Ecto neural progenitor cell (in vitro differentiated cells): Measurements from ENCODE around the gene USP2.

ENCODE experiments used
- DNase-seq: peaks from one replicate; pipeline ENCODE4 v3.0.0-alpha.2; 2018; ENCODE audit warnings: low spot score

The USP2 gene

GRCh38 chr11:119342362-119343130 lies 38.9 kb downstream of the USP2 start:
- DNase-seq: no peak

DNA sequence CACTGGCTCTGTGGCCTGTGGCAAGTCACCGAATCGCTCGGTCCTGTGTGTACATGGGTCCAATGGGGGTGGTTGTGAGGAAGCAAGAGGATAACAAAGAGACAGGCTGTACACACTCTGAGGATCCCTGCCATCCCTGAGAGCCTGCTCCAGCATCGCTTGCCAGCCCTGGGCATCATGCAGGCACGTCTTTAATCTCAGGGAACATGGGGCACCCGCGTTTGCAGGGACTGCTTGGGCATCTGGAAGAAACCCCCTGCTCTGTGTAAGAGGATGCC lies 39.5 kb downstream of the USP2 start:
- DNase-seq: no peak

DNA sequence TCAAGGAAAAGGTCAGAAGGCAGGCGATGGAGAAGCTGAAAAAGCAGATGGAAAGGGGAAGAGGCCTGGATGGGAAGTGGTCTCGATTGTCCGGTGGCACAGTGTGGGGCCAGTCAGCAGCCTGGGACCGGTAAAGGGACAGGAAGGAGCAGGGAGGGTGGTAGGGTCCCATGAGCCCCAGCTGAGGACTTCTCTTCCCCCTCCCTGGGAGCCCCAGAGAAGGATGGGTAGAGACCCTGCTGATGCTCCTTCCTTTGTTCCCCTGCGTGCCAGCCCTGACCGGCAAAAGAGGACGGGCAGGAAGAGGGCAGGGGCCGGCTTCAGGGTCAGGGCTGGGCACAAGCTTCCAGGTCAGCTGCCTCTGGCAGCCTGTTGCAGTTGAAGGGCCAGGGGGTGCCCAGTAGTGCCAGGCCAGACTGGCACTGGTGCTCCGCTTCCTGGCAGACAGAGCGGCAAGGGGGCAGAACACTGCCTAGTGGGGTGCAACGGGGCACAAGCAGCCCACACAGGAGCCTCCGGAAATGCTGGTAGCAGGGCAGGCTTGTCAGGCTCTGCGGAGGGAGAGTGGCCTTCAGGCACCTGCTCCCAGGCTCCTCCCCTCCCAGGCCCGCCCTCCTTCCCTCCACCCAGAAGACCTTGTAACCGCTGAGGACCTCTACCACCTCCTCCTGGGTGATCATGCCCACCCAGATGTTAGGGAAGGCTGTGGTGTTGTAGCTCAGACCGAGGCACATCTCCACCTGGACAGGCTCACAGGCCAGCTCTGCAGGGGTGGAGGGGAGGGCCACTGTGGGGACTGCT lies 40.1 kb downstream of the USP2 start:
- DNase-seq: no peak

DNA sequence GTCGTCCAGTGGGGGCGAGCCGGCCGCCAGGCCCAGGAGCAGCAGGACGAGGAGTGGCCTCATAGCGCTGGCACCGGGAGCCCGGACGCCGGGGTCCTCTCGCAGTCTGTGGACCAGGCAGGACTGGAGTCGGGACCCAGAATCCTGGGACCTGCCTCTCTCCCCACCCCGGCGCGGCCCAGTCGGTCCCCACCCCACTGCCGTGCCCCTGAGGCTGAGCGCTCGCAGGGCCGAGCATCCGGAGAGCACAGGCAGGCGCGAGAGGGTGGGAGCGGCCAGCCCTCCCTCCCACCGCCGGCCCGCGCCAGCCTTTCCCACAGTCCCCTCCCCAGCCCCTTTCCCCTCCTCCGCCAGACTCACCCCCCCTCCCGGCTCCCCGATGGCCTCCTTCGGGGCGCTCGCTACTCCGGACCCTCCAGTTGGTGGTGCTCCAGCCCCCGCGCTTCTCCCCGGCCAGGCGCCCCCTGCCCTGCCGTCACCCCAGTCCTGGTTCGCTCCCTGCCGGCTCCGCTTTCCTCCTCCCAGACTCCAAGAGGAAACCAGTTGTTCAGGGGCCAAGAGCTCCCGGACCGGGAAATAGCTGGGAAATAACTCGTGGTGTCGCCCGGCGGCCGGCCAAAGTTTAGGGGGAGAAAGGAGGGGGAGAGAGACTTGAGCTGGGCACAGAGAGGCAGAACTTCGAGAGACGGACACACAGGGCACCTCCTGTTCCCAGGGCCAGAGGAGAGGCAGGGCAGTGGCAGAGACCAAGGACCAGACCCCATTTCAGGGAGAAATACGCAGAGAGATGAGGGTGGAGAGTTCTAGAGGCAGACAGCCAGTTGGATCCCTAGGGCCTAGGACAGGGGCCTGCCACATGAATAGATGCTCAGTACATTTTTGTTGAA lies 40.9 kb downstream of the USP2 start, which contains the start of gene C1QTNF5:
TSS of gene C1QTNF5 (minus strand) at position 549 of the 887 bp plus-strand sequence. CDS start at position 63, 486 bp downstream.
- DNase-seq: peak; percentile 72

DNA sequence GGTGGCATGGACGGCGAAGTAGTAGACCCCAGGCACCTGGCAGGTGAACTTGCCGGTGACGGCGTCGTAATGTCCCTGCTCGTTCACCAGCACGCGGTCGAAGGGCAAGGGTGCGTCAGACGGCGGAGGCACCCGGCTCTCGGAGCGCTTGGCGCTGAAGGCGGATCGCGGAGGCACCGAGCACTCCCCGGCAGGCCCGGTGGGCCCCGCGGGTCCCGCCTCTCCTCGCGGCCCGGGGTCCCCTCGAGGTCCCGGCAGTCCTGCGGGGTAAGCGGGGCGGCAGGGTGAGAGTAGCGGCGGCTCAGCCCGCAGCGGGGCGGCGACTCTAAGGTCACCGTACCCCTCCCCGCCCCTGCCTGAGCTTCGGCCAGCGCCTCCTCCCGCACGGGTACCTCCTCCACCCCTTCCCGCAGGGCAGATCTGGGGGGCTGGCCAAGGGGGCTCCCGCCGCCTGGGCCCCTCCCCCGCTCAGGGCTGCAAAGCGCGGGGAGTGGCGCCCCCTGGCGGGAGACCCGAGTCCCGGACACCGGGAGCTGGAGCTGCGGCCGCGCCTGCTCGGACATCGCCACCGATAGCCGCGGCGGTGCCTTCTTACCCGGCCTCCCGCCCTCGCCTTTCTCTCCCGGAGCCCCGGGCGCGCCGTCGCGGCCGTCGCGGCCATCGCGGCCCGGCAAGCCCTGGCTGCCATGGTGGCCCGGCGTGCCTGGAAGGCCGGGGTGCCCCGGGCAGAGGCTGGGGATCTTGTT lies 41.7 kb downstream of the USP2 start:
- peak; percentile 93 for DNase-seq

- DNase-seq: no peak
These were observed 42.4 kb downstream of the USP2 start for GRCh38 chr11:119338965-119339588.

DNA sequence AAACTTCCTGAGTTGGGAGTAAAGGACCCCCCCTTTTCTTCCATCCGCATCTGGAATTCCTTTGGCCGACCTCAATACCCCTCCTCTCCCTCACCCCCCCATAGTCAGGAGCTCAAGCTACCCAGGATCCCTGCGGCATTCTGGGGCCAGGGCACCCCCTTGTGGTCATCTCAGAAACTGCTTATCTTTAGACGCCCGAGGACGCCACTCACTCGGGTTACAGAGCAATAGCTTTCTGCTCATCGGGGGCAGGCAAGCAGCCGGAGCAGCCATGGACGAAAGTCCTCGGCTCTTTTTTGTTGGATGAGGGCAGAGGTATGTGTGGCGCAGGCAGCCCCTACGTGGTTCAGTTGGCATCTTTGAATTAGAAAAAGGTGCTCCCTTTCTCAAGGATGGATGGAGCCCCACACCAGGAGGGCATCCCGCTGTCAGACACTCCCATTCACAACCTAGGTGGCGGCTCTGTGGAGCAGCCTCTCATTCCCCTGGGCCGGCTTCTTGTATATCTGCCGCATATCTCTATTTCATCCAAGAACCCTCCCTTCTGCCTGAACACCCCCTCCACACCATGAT lies 43.1 kb downstream of the USP2 start:
- peak; percentile 92 for DNase-seq

GRCh38 chr11:119337581-119338317 lies 43.7 kb downstream of the USP2 start:
- DNase-seq: peak; percentile 87

- DNase-seq: no peak
These were observed 44.6 kb downstream of the USP2 start for GRCh38 chr11:119336744-119337469.

DNA sequence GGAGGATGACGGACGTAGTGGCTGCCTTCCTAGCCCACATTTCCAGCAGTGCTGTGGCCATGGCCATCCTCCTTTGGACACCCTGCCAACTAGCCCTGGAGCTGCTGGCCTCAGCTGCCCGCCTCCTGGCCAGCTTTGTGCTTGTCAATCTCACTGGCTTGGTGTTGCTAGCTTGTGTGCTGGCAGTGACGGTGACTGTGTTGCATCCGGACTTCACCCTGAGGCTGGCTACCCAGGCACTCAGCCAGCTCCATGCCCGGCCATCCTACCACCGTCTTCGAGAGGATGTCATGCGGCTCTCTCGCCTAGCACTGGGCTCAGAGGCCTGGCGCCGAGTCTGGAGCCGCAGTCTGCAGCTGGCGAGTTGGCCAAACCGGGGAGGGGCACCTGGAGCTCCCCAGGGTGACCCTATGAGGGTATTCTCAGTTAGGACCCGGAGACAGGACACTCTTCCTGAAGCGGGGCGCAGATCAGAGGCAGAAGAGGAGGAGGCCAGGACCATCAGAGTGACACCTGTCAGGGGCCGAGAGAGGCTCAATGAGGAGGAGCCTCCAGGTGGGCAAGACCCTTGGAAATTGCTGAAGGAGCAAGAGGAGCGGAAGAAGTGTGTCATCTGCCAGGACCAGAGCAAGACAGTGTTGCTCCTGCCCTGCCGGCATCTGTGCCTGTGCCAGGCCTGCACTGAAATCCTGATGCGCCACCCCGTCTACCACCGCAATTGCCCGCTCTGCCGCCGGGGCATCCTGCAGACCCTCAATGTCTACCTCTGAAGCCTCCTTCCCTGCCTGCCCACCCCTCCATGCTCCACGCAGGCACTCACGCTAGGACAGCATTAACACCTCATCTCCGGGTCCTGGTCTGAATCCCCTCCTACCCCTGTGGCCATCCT lies 45.6 kb downstream of the USP2 start:
- DNase-seq: no peak

GRCh38 chr11:119335091-119335654 lies 46.3 kb downstream of the USP2 start:
- no peak for DNase-seq

DNA sequence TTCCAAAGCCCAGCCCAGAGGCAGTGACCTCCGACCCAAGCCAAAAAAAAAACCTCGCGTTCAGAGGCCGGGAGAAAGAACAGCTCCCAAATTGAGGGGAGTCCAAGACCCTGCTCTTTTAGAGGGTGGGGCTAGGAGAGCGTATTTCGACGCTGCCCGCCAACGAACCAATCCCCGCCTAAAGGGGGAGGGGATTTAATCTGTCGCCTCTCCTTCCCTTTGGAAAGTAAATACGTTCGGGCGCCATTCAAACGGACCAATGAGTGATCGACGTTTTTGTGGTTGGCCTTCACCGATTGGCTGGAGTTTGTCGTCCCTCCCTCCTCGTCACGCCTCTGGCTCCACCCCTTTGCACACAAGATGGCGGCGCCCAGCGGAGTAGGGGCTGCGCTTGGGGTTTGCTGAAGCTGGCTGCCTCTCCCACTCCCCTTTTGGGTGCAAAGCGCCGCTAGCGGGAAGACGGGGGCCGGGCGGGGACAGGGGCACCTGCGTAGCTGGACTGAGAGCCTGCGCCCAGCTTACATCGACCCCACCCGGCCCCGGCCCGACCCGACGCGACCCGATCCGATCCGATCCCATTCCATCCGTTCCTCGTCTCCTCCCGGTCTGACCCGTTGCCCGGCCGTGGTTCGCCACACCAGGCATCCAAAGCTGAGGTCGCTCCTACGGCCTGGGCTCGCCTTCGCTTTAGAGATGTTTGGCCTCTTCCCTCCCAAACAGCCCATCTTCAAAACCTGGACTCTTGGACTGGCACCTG lies 47.1 kb downstream of the USP2 start, which contains the start of gene RNF26:
TSS of gene RNF26 (plus strand) at position 354 of the 757 bp plus-strand sequence. CDS start 596 bp downstream, outside the sequence.
- DNase-seq: peak; percentile 97

DNA sequence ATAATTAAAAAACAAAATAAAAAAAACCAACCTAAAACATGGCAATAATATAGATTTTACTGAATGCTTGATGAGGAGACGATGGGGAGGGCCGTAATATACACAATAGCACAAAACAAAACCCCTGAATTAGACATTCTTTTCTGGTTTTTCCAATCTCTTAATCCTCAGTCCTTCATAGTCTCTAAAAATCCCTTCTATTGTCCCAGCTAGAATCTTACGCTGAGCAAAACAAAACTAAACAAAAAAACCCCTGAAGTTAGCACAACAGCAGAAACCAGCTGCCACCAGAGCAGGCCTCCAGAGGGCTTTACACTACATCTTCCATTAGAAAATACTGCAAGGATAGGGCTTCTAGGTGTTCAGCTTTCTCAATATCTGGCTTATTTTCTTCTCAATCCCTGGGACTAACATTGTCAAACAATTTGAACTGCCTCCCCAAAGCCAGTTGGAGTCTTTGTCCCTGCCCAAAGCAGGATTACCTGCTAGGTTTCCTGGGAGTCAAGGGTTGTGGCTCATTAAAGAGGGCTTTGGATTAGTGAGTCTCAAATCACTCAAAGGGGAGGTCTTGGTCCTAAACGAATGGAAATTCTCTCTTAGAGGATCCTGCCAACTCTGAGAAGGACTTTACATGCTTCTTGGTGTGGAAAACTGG lies 49.3 kb downstream of the USP2 start:
- DNase-seq: no peak

- DNase-seq: no peak
These were observed 51.3 kb downstream of the USP2 start for GRCh38 chr11:119330237-119330636.

GRCh38 chr11:119329320-119329719 lies 52.2 kb downstream of the USP2 start:
- DNase-seq: no peak

DNA sequence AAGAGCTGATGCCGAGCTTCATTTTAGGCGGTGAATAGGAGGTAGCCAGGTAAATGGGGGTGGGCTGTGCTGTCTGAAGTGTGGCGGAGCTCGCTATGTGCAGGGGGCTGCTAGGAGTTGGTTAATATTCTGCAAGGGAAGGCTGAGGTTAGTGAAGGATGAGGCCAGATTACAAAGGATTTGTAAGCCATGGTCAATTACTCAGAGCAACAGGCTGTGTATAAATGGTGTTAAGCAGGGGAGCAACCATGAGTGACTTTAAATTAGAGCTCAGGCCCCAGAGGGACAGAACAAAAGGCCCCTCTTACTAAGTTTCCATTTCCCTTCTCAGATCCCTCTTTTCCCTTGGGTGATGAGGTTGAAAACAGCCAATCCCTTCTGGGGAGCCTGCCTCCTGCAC lies 57.3 kb downstream of the USP2 start:
- peak; percentile 39 for DNase-seq
